GM23248 (cell line): ENCODE results near the gene GTF2IRD2. TPM values are rescaled to one million over a fixed set of nuclear protein-coding genes. Genes with fewer than 3 reads are reported as not detected.
"Not testable (repeated sequence)": the region's sequence is repeated elsewhere in the genome, so short reads cannot be mapped to it uniquely, and the experiment has no call there.

Experiments used
- DNase-seq: peaks from one replicate; pipeline ENCODE4 v3.0.0-alpha.2; 2015
- H2AFZ ChIP-seq: fragments of 200-600 bp; sonication (generic); 2 replicates; pipeline ENCODE4 v1.6.1; 2016; ENCODE audit warnings: antibody characterized with exemption
- H3F3A ChIP-seq: fragments of 200-600 bp; sonication (generic); 2 replicates; pipeline ENCODE4 v1.6.1; 2016; ENCODE audit warnings: mild to moderate bottlenecking, antibody characterized with exemption, mixed run types; ENCODE audit not compliant: insufficient read depth
- H3K27ac ChIP-seq: fragments of 200-600 bp; sonication (generic); 2 replicates; pipeline ENCODE4 v1.5.1; 2016; ENCODE audit warnings: mild to moderate bottlenecking
- H3K27me3 ChIP-seq: fragments of 200-600 bp; sonication (generic); replicated peaks from 2 replicates; pipeline ENCODE4 v1.6.1; 2016; ENCODE audit warnings: mild to moderate bottlenecking; ENCODE audit not compliant: insufficient read depth
- H3K36me3 ChIP-seq: fragments of 200-600 bp; sonication (generic); 2 replicates; pipeline ENCODE4 v1.6.1; 2016; ENCODE audit warnings: low read depth, mild to moderate bottlenecking
- H3K4me1 ChIP-seq: fragments of 200-600 bp; sonication (generic); 2 replicates; pipeline ENCODE4 v1.6.1; 2016; ENCODE audit warnings: mild to moderate bottlenecking; ENCODE audit not compliant: insufficient read depth
- H3K4me2 ChIP-seq: fragments of 200-600 bp; sonication (generic); one replicate; pipeline ENCODE4 v1.6.1; 2016; ENCODE audit warnings: mild to moderate bottlenecking; ENCODE audit not compliant: unreplicated experiment
- H3K4me3 ChIP-seq: fragments of 200-600 bp; sonication (generic); 2 replicates; pipeline ENCODE4 v1.5.1; 2016; ENCODE audit warnings: mild to moderate bottlenecking
- H3K79me2 ChIP-seq: fragments of 200-600 bp; sonication (generic); 2 replicates; pipeline ENCODE4 v1.6.1; 2016; ENCODE audit warnings: mild to moderate bottlenecking; ENCODE audit not compliant: insufficient read depth
- H3K9ac ChIP-seq: fragments of 200-600 bp; sonication (generic); 2 replicates; pipeline ENCODE4 v1.6.1; 2016; ENCODE audit warnings: mild to moderate bottlenecking
- H3K9me2 ChIP-seq: fragments of 200-600 bp; sonication (generic); 2 replicates; pipeline ENCODE4 v1.6.1; 2016; ENCODE audit warnings: mixed run types, mild to moderate bottlenecking, moderate library complexity; ENCODE audit not compliant: insufficient read depth
- H3K9me3 ChIP-seq: fragments of 200-600 bp; sonication (generic); one replicate; pipeline ENCODE4 v1.6.1; 2017; ENCODE audit warnings: low read depth
- H4K20me1 ChIP-seq: fragments of 200-600 bp; sonication (generic); 2 replicates; pipeline ENCODE4 v1.6.0; 2016; ENCODE audit not compliant: insufficient read depth
- WGBS, 2 experiments: methylation state at CpG; one replicate each; pipeline ENCODE4 v1.1.6; 2015 to 2017; ENCODE audit warnings: low lambda C conversion rate in 2 of 2, low coverage in 1 of 2; ENCODE audit errors: missing lambda C conversion rate in 2 of 2; 5-methylcytosine and 5-hydroxymethylcytosine counted together
- in situ Hi-C: fragments of 300-500 bp; cut with MboI; formaldehyde crosslinking; loops from 2 replicates; pipeline ENCODE4 v1.15.0; 2020
- polyA plus RNA-seq: library from polyadenylated mRNA; unstranded; fragments of >200 nt; fragmentation: Nextera tagmentation; extraction: Ambion mirVana; gene quantifications from 2 replicates; pipeline ENCODE4 v1.2.1, GENCODE V29; 2016
- total RNA-seq: library from RNA; depleted of rRNA; stranded (reverse); fragments of >200 nt; shearing (Covaris generic); gene quantifications from 2 replicates; pipeline ENCODE4 v1.2.3, GENCODE V29; 2014

The GTF2IRD2 gene
- total and polyA plus RNA-seq, 2 experiments from 2014 or later: 6.7 to 12.6 TPM

- H4K20me1 ChIP-seq, H3K9ac ChIP-seq, H2AFZ ChIP-seq, in situ Hi-C loops, H3K36me3 ChIP-seq, H3K4me1 ChIP-seq, H3K4me2 ChIP-seq, H3K79me2 ChIP-seq, H3K9me3 ChIP-seq, H3K4me3 ChIP-seq, H3K27me3 ChIP-seq, H3F3A ChIP-seq, DNase-seq, H3K9me2 ChIP-seq, H3K27ac ChIP-seq: not testable (repeated sequence)
- 78 to 83% methylated on average over 3 to 4 of the region's 6 CpGs for WGBS, 2 experiments
These were observed 69.7 kb downstream of the GTF2IRD2 start for GRCh38 chr7:74781746-74782145.

DNA sequence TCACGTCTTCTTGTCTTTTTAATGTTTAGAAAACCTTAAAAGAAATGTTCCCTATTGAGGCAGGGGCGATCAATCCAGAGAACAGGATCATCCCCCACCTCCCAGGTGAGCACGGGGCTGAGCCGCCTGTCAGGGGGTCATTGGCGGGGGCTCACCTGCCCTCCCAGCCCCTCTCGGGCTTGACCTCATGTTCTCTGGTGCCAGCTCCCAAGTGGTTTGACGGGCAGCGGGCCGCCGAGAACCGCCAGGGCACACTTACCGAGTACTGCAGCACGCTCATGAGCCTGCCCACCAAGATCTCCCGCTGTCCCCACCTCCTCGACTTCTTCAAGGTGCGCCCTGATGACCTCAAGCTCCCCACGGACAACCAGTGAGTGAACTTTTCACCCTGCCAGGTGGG is 72.4 kb downstream of the GTF2IRD2 start:
- H3K4me3 ChIP-seq, H3F3A ChIP-seq, H3K27ac ChIP-seq, H3K9me2 ChIP-seq, H3K9me3 ChIP-seq, H3K79me2 ChIP-seq, H3K4me2 ChIP-seq, H3K27me3 ChIP-seq, H4K20me1 ChIP-seq, H3K4me1 ChIP-seq, in situ Hi-C loops, H3K36me3 ChIP-seq, H2AFZ ChIP-seq, H3K9ac ChIP-seq, DNase-seq: not testable (repeated sequence)
- 60 to 85% methylated on average over 4 to 12 of the region's 17 CpGs for WGBS, 2 experiments

DNA sequence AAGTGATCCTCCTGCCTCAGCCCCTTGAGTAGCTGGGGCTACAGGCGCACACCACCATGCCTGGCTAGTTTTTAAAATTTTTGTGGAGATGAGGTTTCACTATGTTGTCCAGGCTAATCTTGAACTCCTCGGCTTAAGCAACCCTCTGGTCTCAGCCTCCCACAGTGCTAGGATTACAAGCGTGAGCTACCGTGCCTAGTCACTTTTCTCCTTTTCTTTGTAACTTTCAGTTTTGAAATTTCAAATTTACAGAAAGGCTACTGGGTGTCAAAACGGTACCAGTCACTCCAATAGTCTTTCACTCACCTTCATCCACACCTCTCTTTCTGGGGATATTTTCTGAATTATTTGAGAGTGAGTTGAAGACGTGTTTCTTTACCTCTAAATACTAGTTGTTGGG is 76.3 kb downstream of the GTF2IRD2 start:
- H3K4me1 ChIP-seq, H3K36me3 ChIP-seq, H2AFZ ChIP-seq, H3K9ac ChIP-seq, H3K9me3 ChIP-seq, DNase-seq, H3K4me3 ChIP-seq, H3K9me2 ChIP-seq, H3F3A ChIP-seq, H4K20me1 ChIP-seq, H3K79me2 ChIP-seq, H3K27ac ChIP-seq, in situ Hi-C loops, H3K27me3 ChIP-seq, H3K4me2 ChIP-seq: not testable (repeated sequence)
- no CpG with 5 or more reads among the region's 6 CpGs for WGBS, 2 experiments

DNA sequence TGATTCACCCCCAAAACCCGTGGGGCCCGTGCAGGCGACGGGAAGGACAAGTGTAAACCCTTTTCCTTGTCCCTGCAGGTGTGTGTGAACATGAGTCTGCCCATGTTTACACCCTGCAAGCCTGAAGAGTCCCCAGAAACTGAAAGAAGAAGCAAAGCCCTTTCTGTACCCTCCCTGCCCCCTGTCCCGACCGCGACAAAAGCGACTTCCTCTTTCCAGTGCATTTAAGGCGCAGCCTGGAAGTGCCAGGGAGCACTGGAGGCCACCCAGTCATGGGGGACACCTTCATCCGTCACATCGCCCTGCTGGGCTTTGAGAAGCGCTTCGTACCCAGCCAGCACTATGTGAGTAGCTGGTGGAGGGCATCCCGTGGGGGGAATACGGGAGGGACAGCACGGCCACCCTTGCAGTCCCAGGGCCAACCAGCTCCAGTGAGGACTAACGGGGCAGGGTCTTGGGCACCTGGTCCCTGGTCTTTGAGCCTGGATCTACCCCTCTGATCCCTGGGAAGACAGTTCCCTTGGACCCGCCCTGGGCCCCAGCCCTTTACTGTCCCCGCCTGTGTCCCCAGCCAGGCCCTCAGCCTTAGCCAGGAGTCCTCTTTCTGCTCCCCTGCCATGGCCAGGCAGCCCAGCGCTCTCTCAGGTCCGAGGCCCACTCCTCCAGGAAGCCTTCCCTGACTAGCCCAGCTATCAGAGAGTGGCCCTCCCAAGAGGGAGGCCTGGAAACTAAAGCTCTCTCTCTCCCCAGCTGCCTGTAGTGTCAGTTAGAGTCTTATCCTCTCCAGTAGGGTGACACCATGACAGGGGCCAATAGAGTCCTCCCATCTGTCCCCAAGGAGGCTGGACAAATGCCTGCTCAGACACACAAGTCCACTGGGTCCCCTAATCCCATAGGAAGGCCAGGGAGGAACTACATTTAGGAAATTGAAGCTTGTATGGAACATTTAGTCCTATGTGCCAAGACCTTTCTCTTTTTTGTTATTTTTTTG is 77.3 kb downstream of the GTF2IRD2 start, which contains the start of gene NCF1:
Gene NCF1, plus strand, starts transcription at position 252 of the 991 bp plus-strand sequence. Its CDS starts 21 bp downstream, at position 273.
- H3K27me3 ChIP-seq, H3K9ac ChIP-seq, H3K9me3 ChIP-seq, H3K9me2 ChIP-seq, H3K36me3 ChIP-seq, H3K79me2 ChIP-seq, in situ Hi-C loops, H3K27ac ChIP-seq, H3K4me1 ChIP-seq, H4K20me1 ChIP-seq, H3K4me3 ChIP-seq, H3K4me2 ChIP-seq, H3F3A ChIP-seq, DNase-seq, H2AFZ ChIP-seq: not testable (repeated sequence)
- no CpG with 5 or more reads among the region's 21 CpGs for WGBS, 2 experiments

DNA sequence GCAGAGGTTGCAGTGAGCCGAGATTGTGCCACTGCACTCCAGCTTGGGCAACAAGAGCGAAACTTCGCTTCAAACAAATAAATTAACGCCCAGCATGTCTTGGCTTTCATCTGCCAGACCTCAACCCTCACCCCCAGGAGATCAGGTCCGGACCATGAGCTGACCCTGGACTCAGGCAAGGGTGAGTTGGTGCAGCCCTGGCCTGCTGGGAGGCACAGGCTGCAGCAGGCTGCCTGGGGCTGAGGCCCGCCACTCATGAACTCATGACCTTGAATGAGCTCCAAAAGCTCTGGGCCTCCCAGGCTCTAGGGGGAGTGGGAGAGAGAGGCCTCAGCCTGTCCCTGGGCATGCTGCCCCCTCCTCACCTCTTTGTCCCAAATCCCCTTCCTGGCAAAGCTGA is 79.3 kb downstream of the GTF2IRD2 start:
- H3K4me1 ChIP-seq: not testable (repeated sequence)

DNA sequence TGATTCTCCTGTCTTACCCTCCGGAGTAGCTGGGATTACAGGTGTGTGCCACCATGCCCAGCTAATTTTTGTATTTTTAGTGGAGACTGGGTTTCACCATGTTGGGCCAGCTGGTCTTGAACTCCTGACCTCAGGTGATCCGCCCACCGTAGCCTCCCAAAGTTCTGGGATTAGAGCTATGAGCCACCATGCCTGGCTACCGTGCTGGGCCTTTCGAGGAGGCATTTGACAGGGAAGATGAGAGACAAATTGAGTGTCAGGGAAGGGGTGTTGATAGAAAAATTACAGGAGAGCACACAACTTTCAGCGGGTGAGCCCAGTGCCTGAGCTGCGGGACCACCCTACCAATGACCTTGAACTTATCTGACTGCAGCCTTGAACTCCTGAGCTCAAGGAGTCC is 81.3 kb downstream of the GTF2IRD2 start:
- H3K27me3 ChIP-seq, H3K9ac ChIP-seq, H3F3A ChIP-seq, H3K27ac ChIP-seq, DNase-seq, H3K9me2 ChIP-seq, H3K36me3 ChIP-seq, H2AFZ ChIP-seq, H3K79me2 ChIP-seq, H3K4me3 ChIP-seq, H3K9me3 ChIP-seq, H3K4me1 ChIP-seq, H3K4me2 ChIP-seq, H4K20me1 ChIP-seq, in situ Hi-C loops: not testable (repeated sequence)
- WGBS, 2 experiments: 82 to 90% methylated on average over 5 to 6 of the region's 7 CpGs

More for the DNA sequence above, 79.3 kb downstream of the GTF2IRD2 start:
- H3K4me3 ChIP-seq, H4K20me1 ChIP-seq, H2AFZ ChIP-seq, H3K27ac ChIP-seq, H3K9me3 ChIP-seq, H3K27me3 ChIP-seq, H3K79me2 ChIP-seq, H3K9me2 ChIP-seq, H3F3A ChIP-seq, DNase-seq, H3K9ac ChIP-seq, H3K36me3 ChIP-seq, in situ Hi-C loops, H3K4me2 ChIP-seq: not testable (repeated sequence)
- WGBS, 2 experiments: 47 to 80% methylated on average over 3 to 6 of the region's 6 CpGs

GRCh38 chr7:74766991-74767390 is 84.4 kb downstream of the GTF2IRD2 start:
- H3K36me3 ChIP-seq, H3K4me2 ChIP-seq, H4K20me1 ChIP-seq, H3K27ac ChIP-seq, H3K4me1 ChIP-seq, H3K9me3 ChIP-seq, H3K9ac ChIP-seq, H3F3A ChIP-seq, H3K27me3 ChIP-seq, H3K79me2 ChIP-seq, H2AFZ ChIP-seq, DNase-seq, H3K9me2 ChIP-seq, in situ Hi-C loops, H3K4me3 ChIP-seq: not testable (repeated sequence)
- WGBS, 2 experiments: 68 to 70% methylated on average over 7 to 8 of the region's 10 CpGs
